ENCODE data around the gene PNMT.

- TF ChIP-seq CTCF (IDR thresholded peaks at IDR 0.05; ENCODE audit: poor library complexity) (no peak), EZH2 (IDR thresholded peaks at IDR 0.05; ENCODE audit: borderline replicate concordance) (no peak)
Measured at GRCh38 chr17:39666231-39666600, 2.0 kb upstream of the PNMT start.

Data from hepatocyte (in vitro differentiated cells).